SU-DHL-6 (cell line): ENCODE measurements around the gene ARVCF.

Experiments used
- H2AFZ ChIP-seq: fragments of 200-600 bp; sonication (generic); 2 replicates; pipeline ENCODE4 v1.6.1; 2014; ENCODE audit warnings: low read depth, mild to moderate bottlenecking, moderate library complexity, mixed read lengths, antibody characterized with exemption, low read length; ENCODE audit not compliant: severe bottlenecking
- H3F3A ChIP-seq: fragments of 200-600 bp; shearing (Covaris generic); 2 replicates; pipeline ENCODE4 v1.6.0; 2016; ENCODE audit warnings: antibody characterized with exemption, mild to moderate bottlenecking; ENCODE audit not compliant: insufficient read depth
- H3K27ac ChIP-seq: fragments of 200-600 bp; sonication (generic); 2 replicates; pipeline ENCODE4 v1.5.1; 2016; ENCODE audit warnings: low read depth, mild to moderate bottlenecking, low read length, moderate library complexity, mixed read lengths
- H3K27me3 ChIP-seq: fragments of 200-600 bp; sonication (generic), shearing (Covaris generic); 2 replicates; pipeline ENCODE4 v1.6.0; 2014; ENCODE audit warnings: mild to moderate bottlenecking, low read length
- H3K36me3 ChIP-seq: fragments of 200-600 bp; sonication (generic); 2 replicates; pipeline ENCODE4 v1.6.1; 2014; ENCODE audit warnings: mild to moderate bottlenecking, low read length, mixed read lengths
- H3K4me2 ChIP-seq: fragments of 300-600, 200-600 bp; shearing (Covaris generic), sonication (generic); 2 replicates; pipeline ENCODE4 v1.6.0; 2014; ENCODE audit warnings: low read length, low read depth, mild to moderate bottlenecking; ENCODE audit not compliant: poor library complexity, severe bottlenecking
- H3K4me3 ChIP-seq: fragments of 200-600 bp; sonication (generic); 2 replicates; pipeline ENCODE4 v1.5.1; 2014; ENCODE audit warnings: antibody characterized with exemption, low read length, mild to moderate bottlenecking, mixed read lengths; ENCODE audit not compliant: insufficient read depth, poor library complexity, severe bottlenecking
- H3K79me2 ChIP-seq: fragments of 200-600 bp; sonication (generic); 2 replicates; pipeline ENCODE4 v1.6.1; 2014; ENCODE audit warnings: mild to moderate bottlenecking, low read length, moderate library complexity; ENCODE audit not compliant: insufficient read depth
- H3K9ac ChIP-seq: fragments of 200-600 bp; sonication (generic); 2 replicates; pipeline ENCODE4 v1.7.0; 2014; ENCODE audit warnings: mild to moderate bottlenecking, low read length
- H3K9me2 ChIP-seq: fragments of 200-600 bp; sonication (generic); replicated peaks from 2 replicates; pipeline ENCODE4 v1.6.1; 2014; ENCODE audit warnings: low read length; ENCODE audit not compliant: insufficient read depth
- H3K9me3 ChIP-seq: fragments of 200-600 bp; sonication (generic); 2 replicates; pipeline ENCODE4 v1.6.1; 2014; ENCODE audit warnings: low read length, mixed read lengths; ENCODE audit not compliant: insufficient read depth
- H4K20me1 ChIP-seq: fragments of 200-600 bp; sonication (generic); 2 replicates; pipeline ENCODE4 v1.6.1; 2014; ENCODE audit warnings: low read depth, mild to moderate bottlenecking, antibody characterized with exemption, low read length, moderate library complexity, mixed read lengths
- CTCF ChIP-seq: fragments of 200-600 bp; sonication (generic); IDR thresholded peaks from one replicate; pipeline ENCODE4 v1.5.1; 2017; ENCODE audit warnings: antibody characterized with exemption, mild to moderate bottlenecking, low read length, moderate library complexity; ENCODE audit not compliant: insufficient read depth, poor library complexity, severe bottlenecking
- EZH2phosphoT487 ChIP-seq: fragments of 200-600 bp; sonication (generic), shearing (Covaris generic); conservative IDR thresholded peaks from 2 replicates; pipeline ENCODE4 v1.6.1; 2018; ENCODE audit warnings: mild to moderate bottlenecking, antibody characterized with exemption, low read length, moderate library complexity, mixed read lengths

The ARVCF gene

DNA sequence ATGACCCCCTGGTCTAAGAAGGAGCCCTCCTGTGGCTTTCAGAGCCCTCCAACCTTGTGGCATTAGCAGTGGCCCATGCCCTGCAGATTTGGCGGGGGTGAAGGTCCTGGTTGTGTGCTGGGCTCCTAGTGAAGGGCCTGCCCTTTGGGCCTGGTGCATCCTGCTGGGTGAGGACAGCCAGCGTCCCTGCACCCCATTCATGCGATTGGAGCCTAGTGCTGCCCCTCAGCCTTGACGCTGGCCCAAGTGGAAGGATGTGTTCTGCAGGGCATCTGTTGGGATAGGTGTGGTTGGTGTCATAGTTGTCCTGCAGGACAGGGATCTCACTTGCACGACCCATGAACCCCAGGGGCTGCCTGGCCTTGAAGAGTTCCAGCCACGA, 35.3 kb upstream of the ARVCF start:
- H3K27ac ChIP-seq: no peak overlapping the region
- no peak overlapping the region for H3K4me2 ChIP-seq
- TF ChIP-seq CTCF: no peak
- TF ChIP-seq EZH2phosphoT487: no peak
- H4K20me1 ChIP-seq: no peaks in the 10 kb centered on the region
- H3K9me2 ChIP-seq: no peaks in the 10 kb centered on the region
- H3K9me3 ChIP-seq: no peaks in the 10 kb centered on the region
- H3F3A ChIP-seq: no peaks in the 10 kb centered on the region
- H3K27me3 ChIP-seq: no peaks in the 10 kb centered on the region
- H3K79me2 ChIP-seq: no peaks in the 10 kb centered on the region
- no peak overlapping the region for H3K9ac ChIP-seq
- H2AFZ ChIP-seq: no peak overlapping the region
- H3K36me3 ChIP-seq: no peaks in the 10 kb centered on the region
- H3K4me3 ChIP-seq: no peak overlapping the region

- Histone ChIP-seq H3K27me3 (no peaks in the 10 kb centered on the region), H3K4me3 (no peak overlapping the region), H4K20me1 (no peaks in the 10 kb centered on the region), H3K36me3 (no peaks in the 10 kb centered on the region), H2AFZ (no peak overlapping the region), H3K9ac (no peak overlapping the region), H3K4me2 (no peak overlapping the region), H3K79me2 (no peaks in the 10 kb centered on the region), H3K27ac (no peak overlapping the region), H3K9me2 (no peaks in the 10 kb centered on the region), H3K9me3 (no peaks in the 10 kb centered on the region), H3F3A (no peaks in the 10 kb centered on the region)
- TF ChIP-seq EZH2phosphoT487 (no peak), CTCF (no peak)
These were observed 30.1 kb upstream of the ARVCF start for GRCh38 chr22:20046730-20047129.

- Histone ChIP-seq H2AFZ (no peak overlapping the region), H3K27me3 (no peaks in the 10 kb centered on the region), H3K79me2 (no peaks in the 10 kb centered on the region), H3K9me3 (no peaks in the 10 kb centered on the region), H3K9me2 (no peaks in the 10 kb centered on the region), H4K20me1 (no peaks in the 10 kb centered on the region), H3K27ac (no peak overlapping the region), H3K4me3 (no peak overlapping the region), H3K36me3 (no peaks in the 10 kb centered on the region), H3K9ac (no peak overlapping the region), H3F3A (no peaks in the 10 kb centered on the region), H3K4me2 (no peak overlapping the region)
- TF ChIP-seq EZH2phosphoT487: no peak
- no peak for TF ChIP-seq CTCF
These were observed 28.0 kb upstream of the ARVCF start for GRCh38 chr22:20044495-20045151.
